Smooth muscle cell (in vitro differentiated cells): Measurements from ENCODE around the gene SAP30L. TPM values are rescaled to one million over a fixed set of nuclear protein-coding genes. Genes with fewer than 3 reads are reported as not detected.

Experiments used
- DNase-seq: peaks from one replicate; lab custom pipeline; 2025; ENCODE audit not compliant: unreplicated experiment; lab: John Stamatoyannopoulos, UW
- H2AFZ ChIP-seq: fragments of 200-600 bp; sonication (generic); 2 replicates; pipeline ENCODE4 v1.6.0; 2016; ENCODE audit warnings: antibody characterized with exemption, low read depth, mild to moderate bottlenecking
- H3F3A ChIP-seq: fragments of 200-600 bp; sonication (generic); 2 replicates; pipeline ENCODE4 v1.6.0; 2017; ENCODE audit warnings: antibody characterized with exemption, low read depth
- H3K27ac ChIP-seq: fragments of 200-600 bp; sonication (generic); 2 replicates; pipeline ENCODE4 v1.5.1; 2016; ENCODE audit warnings: low read depth, mild to moderate bottlenecking
- H3K27me3 ChIP-seq: fragments of 200-600 bp; sonication (generic); 2 replicates; pipeline ENCODE4 v1.6.1; 2016; ENCODE audit warnings: low read depth, mild to moderate bottlenecking
- H3K36me3 ChIP-seq: fragments of 200-600 bp; sonication (generic); 2 replicates; pipeline ENCODE4 v1.5.1; 2016; ENCODE audit warnings: low read depth
- H3K4me1 ChIP-seq: fragments of 200-600 bp; sonication (generic); 2 replicates; pipeline ENCODE4 v1.5.1; 2016; ENCODE audit warnings: low read depth
- H3K4me2 ChIP-seq: fragments of 200-600 bp; sonication (generic); 2 replicates; pipeline ENCODE4 v1.6.0; 2016; ENCODE audit warnings: mild to moderate bottlenecking
- H3K4me3 ChIP-seq: fragments of 200-600 bp; sonication (generic); 2 replicates; pipeline ENCODE4 v1.5.1; 2016; ENCODE audit warnings: mild to moderate bottlenecking
- H3K79me2 ChIP-seq: fragments of 200-600 bp; sonication (generic); 2 replicates; pipeline ENCODE4 v1.6.0; 2016; ENCODE audit warnings: low read depth, mild to moderate bottlenecking
- H3K9ac ChIP-seq: fragments of 200-600 bp; sonication (generic); 2 replicates; pipeline ENCODE4 v1.6.0; 2016; ENCODE audit warnings: low read depth
- H3K9me3 ChIP-seq: fragments of 200-600 bp; sonication (generic); replicated peaks from 2 replicates; pipeline ENCODE4 v1.5.1; 2016; ENCODE audit warnings: low read depth
- H4K20me1 ChIP-seq: fragments of 200-600 bp; sonication (generic); 2 replicates; pipeline ENCODE4 v1.6.0; 2016; ENCODE audit warnings: low read depth
- WGBS: methylation state at CpG from one replicate; pipeline ENCODE4 v1.1.7; 2016; ENCODE audit warnings: low lambda C conversion rate; 5-methylcytosine and 5-hydroxymethylcytosine counted together
- polyA plus RNA-seq: library from polyadenylated mRNA; unstranded; fragments of >200 nt; fragmentation: Nextera tagmentation; extraction: Ambion mirVana; gene quantifications from 2 replicates; pipeline ENCODE4 v1.2.1, GENCODE V29; 2016
- total RNA-seq: library from RNA; depleted of rRNA; stranded (reverse); fragments of >200 nt; gene quantifications from 2 replicates; pipeline ENCODE4 v1.2.3, GENCODE V29; 2014
- TF ChIP-seq, protein P1 (sequence below): fragments of 200-600 bp; sonication (generic); IDR thresholded peaks from 2 replicates; pipeline ENCODE4 v1.5.1; 2017; ENCODE audit warnings: borderline replicate concordance, mild to moderate bottlenecking, antibody characterized with exemption; ENCODE audit not compliant: insufficient read depth, poor library complexity, severe bottlenecking

The SAP30L gene
- total and polyA plus RNA-seq, 2 experiments from 2014 or later, result 32.7 to 44.2 TPM

DNA sequence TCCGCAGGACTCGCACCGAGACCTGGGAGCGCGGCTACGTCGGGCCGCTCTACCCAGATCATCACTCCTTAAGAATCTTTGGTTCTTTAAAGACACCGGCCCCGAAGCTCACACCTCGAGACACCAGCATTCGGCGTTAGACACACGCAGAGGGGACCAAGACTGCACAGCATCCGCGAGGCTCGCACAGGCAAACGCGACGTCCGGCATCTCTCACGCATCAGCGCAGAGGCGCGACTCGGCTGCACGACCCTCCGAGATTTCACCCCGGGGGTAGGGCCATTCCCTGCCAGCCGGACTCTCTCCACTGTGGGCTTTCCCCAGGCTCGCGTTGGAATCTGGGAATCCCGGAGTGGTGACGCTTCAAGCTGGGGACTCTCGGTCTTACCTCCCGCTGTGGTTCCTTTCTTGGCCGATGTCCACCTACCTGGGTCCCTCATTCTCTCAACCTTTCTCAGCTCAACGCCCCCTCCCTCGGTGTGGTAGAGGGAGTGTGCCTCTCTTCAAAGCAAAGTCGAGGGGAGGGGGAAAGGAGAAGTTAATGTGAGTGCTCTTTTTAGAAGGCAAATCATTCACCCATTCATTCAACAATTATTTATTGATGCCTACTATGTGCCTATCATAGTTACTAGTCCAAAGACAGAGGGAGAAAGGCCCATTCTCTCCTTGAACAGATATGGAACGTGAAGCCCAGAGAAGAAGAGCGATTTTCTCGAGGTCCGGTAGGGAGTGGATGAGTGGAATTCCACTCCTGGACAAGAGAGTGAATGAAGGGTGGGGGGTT is 33.6 kb downstream of the SAP30L start:
- Histone ChIP-seq H3K27ac (peak overlapping the region; percentile 64), H3K4me2 (peak overlapping the region; percentile 95), H3K9ac (peak overlapping the region; percentile 63), H4K20me1 (no peaks in the 10 kb centered on the region), H3K9me3 (no peaks in the 10 kb centered on the region), H3K4me1 (peaks cover 26% of the 10 kb centered on the region), H3K4me3 (peak overlapping the region; percentile 65), H3K79me2 (peaks cover 36% of the 10 kb centered on the region), H3K27me3 (peaks cover 52% of the 10 kb centered on the region), H3K36me3 (no peaks in the 10 kb centered on the region), H3F3A (peaks cover 12% of the 10 kb centered on the region), H2AFZ (peak overlapping the region; percentile 48)
- WGBS, result 2% methylated on average over 44 of the region's 44 CpGs
- no peak for DNase-seq
- TF ChIP-seq, protein P1, sequence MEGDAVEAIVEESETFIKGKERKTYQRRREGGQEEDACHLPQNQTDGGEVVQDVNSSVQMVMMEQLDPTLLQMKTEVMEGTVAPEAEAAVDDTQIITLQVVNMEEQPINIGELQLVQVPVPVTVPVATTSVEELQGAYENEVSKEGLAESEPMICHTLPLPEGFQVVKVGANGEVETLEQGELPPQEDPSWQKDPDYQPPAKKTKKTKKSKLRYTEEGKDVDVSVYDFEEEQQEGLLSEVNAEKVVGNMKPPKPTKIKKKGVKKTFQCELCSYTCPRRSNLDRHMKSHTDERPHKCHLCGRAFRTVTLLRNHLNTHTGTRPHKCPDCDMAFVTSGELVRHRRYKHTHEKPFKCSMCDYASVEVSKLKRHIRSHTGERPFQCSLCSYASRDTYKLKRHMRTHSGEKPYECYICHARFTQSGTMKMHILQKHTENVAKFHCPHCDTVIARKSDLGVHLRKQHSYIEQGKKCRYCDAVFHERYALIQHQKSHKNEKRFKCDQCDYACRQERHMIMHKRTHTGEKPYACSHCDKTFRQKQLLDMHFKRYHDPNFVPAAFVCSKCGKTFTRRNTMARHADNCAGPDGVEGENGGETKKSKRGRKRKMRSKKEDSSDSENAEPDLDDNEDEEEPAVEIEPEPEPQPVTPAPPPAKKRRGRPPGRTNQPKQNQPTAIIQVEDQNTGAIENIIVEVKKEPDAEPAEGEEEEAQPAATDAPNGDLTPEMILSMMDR, result no peak

DNA sequence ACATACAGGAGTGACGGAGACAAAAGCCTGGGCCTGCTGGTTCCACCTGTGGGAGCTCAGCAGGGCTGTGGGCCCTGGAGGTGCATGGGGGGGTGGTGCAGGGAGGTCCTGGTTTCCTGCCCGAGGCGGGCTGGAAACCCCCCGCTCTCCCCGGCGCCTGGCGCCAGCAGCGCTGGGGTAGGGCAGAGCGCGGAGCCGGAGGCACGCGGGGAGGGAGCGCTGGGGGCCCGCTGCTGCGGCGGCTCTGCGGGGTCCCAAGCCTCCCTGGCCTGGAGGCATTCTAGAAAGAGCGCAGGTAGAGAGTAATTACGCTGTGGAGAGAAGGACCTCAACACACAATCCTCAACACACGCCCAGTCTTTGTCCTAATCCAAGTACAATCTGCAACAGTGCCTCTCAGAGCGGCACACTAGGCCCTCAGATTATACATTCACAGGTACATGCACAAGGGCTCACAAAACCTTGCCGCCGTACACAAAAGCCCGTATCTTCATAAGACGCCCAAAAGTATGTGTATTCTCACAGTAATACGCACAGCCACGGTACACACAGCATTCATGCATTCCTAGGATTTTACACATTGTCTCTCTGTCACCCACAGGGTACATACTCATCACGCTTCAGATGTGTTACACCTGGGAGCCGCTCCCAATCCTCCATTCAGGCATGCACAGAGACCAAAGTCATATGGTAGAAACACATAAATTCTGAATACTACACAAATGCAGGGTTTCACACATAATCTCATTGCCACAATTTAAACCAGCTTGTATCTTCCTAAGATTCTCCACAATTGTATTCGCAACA is 34.4 kb downstream of the SAP30L start:
- H3K27ac ChIP-seq, result peak overlapping the region; percentile 64
- no peaks in the 10 kb centered on the region for H4K20me1 ChIP-seq
- H3K4me3 ChIP-seq, result peak overlapping the region; percentile 65
- no peak for DNase-seq
- peaks cover 59% of the 10 kb centered on the region for H3K27me3 ChIP-seq
- peak overlapping the region; percentile 95 for H3K4me2 ChIP-seq
- H3K36me3 ChIP-seq, result no peaks in the 10 kb centered on the region
- H3K9me3 ChIP-seq, result no peaks in the 10 kb centered on the region
- peak overlapping the region; percentile 63 for H3K9ac ChIP-seq
- H3K79me2 ChIP-seq, result peaks cover 28% of the 10 kb centered on the region
- H2AFZ ChIP-seq, result no peak overlapping the region
- H3F3A ChIP-seq, result peaks cover 12% of the 10 kb centered on the region
- WGBS, result 12% methylated on average over 28 of the region's 31 CpGs
- H3K4me1 ChIP-seq, result peaks cover 28% of the 10 kb centered on the region
- TF ChIP-seq, protein P1, result no peak

DNA sequence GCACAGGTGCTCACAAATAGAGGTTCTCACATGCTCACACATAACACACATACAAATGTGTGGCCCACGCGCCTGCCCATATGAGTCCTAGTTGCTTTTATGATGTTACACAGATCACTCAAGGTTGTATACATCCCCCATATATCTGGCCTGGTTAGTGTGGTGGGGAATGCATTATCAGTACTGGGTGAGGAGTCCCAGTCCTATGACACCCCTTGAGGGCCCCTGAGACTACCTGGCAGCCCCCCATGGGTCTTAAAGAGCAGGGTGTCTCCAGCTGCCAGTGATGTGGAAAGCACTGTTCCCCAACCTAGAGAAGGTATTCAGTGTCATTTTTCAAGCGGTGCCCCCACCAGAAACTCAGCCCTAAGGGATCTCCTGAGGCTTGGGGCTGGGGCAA is 35.0 kb downstream of the SAP30L start:
- H3K36me3 ChIP-seq, result no peaks in the 10 kb centered on the region
- no peak overlapping the region for H3K9ac ChIP-seq
- TF ChIP-seq, protein P1, result no peak
- H3K79me2 ChIP-seq, result peaks cover 21% of the 10 kb centered on the region
- peaks cover 24% of the 10 kb centered on the region for H3K4me1 ChIP-seq
- no peak for DNase-seq
- H3K4me3 ChIP-seq, result no peak overlapping the region
- H3K4me2 ChIP-seq, result no peak overlapping the region
- no peak overlapping the region for H2AFZ ChIP-seq
- WGBS, result 30% methylated on average over 3 of the region's 3 CpGs
- peaks cover 63% of the 10 kb centered on the region for H3K27me3 ChIP-seq
- no peak overlapping the region for H3K27ac ChIP-seq
- no peaks in the 10 kb centered on the region for H4K20me1 ChIP-seq
- H3F3A ChIP-seq, result peaks cover 12% of the 10 kb centered on the region
- H3K9me3 ChIP-seq, result no peaks in the 10 kb centered on the region
